Measurements from ENCODE around the gene PDAP1. TPM values are rescaled to one million over a fixed set of nuclear protein-coding genes. Genes with fewer than 3 reads are reported as not detected.

Gene PDAP1
- total RNA-seq, 4 donors from 2014 or later: 34.6 to 88.5 (median 62.6) TPM

GRCh38 chr7:99452541-99452940, 44.1 kb upstream of the PDAP1 start:
- no peak for TF ChIP-seq CTCF (IDR thresholded peaks at IDR 0.05; ENCODE audit: low read depth)

GRCh38 chr7:99451936-99452335, 43.5 kb upstream of the PDAP1 start:
- TF ChIP-seq CTCF (IDR thresholded peaks at IDR 0.05; ENCODE audit: low read depth): no peak

GRCh38 chr7:99449326-99449725, 40.9 kb upstream of the PDAP1 start:
- no peak for TF ChIP-seq CTCF (IDR thresholded peaks at IDR 0.05; ENCODE audit: low read depth)

- TF ChIP-seq CTCF (IDR thresholded peaks at IDR 0.05; ENCODE audit: low read depth): no peak
Measured at GRCh38 chr7:99448855-99449254, 40.5 kb upstream of the PDAP1 start.

- no peak for TF ChIP-seq CTCF (IDR thresholded peaks at IDR 0.05; ENCODE audit: low read depth)
Measured at GRCh38 chr7:99447943-99448342, 39.5 kb upstream of the PDAP1 start.

- no peak for TF ChIP-seq CTCF (IDR thresholded peaks at IDR 0.05; ENCODE audit: low read depth)
Measured at GRCh38 chr7:99446096-99446495, 37.7 kb upstream of the PDAP1 start.

- TF ChIP-seq CTCF (IDR thresholded peaks at IDR 0.05; ENCODE audit: low read depth): no peak
Measured at GRCh38 chr7:99440195-99440594, 31.8 kb upstream of the PDAP1 start.
